Measurements from ENCODE around the gene SPG7.
"Not testable (repeated sequence)": the region's sequence is repeated elsewhere in the genome, so short reads cannot be mapped to it uniquely, and the experiment has no call there.

The SPG7 gene

DNA sequence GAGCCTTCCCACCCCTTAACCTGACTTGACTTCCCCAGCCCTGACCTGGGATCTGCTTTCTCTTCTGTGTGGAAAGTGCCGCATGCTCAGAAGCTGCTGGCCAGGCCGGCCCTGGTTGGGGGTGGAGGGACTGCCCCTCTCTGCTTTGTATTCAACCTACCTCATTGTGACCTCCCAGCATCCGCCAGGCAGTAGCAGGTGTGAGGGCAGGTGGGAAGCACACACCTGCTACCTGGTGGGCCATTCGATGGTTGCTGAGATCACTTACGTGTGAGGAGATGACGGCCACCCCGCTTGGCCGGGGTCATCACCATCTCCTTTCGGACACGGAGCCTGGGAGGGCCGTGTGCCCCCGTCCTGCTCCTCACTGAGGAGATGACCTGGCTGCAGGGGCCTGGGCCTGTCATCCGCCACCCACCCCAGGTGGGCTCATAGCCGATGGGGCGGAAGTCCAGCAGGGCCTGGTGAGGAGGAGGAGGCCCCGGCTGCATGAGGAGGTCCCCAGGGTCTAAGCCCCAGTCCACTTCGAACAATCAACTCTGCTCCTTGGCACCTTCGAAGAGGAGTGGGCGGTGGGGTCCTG is 74.5 kb downstream of the SPG7 start:
- DNase-seq, result no peak

DNA sequence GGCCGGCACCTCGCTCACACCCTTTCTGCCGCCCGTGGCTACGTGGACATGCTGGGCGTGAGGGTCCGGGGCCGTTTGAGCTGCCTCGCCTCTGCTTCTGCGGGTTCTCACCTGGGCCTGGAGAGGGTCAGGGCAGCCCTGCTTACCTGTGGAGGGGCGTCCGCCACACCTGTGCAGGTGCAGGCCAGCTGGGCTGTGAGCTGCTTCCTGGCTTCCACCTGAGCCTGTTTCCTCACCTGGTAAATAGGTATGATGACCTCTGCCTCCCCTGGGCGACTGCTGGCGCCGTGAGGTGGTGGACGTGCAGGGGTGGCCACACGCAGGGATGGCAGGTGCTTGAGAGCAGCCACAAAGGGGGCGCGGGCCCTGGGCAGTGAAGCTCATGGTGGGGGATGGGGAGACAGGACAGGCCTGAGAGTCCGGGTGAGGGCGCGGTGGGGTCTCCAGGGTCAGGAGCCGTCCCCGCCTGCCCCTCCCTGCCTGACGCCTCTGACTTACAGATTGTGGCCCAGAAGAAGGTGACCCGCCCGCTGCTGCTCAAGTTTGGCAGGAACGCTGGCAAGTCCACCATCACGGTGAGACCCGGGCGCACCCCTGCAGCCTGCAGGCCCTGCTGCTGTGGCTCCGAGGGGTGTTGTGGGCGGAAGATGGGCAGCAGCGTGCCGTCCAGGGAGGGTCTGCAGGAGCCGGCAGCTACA is 75.1 kb downstream of the SPG7 start:
- no peak for DNase-seq

DNA sequence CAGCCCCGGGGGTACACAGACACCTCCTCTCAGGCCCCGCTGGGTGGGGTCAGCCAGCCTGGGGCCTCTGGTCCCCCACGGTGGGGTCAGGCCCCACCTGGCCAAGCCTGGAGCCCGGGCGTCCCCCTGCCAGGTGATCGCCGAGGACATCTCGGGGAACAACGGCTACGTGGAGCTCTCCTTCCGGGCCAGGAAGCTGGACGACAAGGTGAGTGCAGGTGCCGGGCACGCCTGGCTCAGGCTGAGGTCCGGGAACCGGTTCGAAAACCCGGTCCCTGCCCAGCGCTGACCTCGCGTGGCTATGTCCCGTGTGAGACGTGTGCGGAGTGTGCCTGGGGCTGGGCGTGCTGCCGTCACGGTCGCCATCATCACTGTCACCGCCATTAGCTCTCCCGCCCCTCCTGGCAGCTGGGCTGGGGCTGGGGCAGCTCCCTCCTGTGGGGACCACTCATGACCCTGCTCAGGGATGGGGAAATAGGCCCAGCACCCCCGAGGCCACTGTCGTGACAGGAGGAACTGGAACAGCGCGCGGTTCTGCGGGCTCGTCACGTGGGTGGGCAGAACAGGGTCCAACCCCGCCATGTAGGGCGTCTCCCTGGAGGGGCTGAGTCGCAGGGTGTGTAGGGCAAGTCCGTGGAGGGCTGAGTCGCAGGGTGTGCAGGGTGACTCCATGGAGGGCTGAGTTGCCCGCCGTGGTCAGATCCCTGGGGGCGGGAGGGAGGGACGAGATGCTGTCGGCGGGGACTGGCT is 75.9 kb downstream of the SPG7 start:
- no peak for DNase-seq

DNA sequence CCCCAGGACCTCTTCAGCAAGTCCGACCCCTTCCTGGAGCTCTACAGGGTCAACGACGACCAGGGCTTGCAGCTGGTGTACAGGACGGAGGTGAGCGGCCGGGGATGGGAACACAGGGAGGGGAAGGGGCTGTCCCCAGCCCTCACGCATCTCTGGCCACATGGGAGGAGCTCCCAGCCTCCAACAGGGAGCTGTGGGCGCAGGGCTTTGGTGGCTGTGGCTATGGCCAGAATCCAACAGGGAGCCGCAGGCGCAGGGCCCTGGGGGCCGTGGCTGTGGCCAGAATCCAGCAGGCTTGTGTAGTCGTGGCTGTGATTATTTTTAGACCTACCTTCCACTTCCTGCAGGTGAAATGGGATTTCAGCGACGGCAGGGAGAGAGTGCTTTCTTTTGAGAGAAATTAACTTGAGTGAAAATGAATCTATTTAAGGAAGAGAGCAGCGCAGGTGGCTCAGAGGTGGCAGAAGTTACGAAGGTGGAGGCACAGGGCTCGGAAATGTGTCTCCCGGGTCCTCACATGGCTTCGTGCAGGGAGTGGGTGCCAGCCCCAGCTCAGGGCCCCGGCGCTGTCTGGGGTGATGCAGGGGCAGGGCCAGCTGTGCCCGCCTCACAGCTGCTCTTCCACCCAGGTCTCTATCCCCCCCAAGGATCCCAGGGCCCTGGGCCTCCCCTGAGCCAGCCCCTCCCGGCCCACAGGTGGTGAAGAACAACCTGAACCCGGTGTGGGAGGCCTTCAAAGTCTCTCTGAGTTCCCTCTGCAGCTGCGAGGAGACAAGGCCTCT is 76.8 kb downstream of the SPG7 start:
- DNase-seq, result no peak

DNA sequence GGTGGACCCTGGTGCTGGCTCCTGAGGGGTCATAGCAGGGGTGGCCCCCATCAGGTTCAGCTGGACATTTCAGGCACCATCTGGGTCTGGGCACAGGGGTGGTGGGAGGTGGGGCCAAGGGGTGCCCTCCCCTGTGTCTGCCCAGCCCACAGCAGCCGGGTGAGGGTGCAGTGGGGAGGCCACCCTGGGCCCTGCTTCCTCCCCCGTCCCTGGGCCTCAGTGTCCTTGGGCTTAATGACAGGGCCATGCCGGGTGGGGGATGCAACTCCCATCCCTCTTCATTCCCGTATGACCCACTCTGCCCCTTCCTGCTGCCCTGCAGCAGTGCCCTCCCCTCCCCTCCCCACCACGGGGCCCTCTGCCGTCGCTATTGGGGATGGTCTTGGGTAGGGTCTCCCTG is 78.0 kb downstream of the SPG7 start:
- DNase-seq, result no peak

DNA sequence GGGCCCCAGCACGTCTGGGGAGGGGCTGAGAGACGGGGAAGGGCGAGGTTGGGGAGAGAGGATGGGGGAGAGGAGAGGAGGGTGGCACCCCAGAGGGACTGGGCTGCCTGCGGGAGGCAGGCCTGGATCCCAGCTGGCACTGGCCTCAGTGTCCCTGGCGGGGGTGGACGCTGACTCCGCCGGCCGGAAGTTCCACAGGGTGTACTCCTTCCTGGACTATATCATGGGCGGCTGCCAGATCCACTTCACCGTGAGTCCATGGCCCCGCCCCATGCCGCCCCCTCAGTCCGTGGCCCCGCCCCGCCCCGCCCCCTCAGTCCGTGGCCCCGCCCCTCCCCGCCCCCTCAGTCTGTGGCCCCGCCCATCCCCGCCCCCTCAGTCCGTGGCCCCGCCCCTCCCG is 78.7 kb downstream of the SPG7 start:
- DNase-seq, result no peak

DNA sequence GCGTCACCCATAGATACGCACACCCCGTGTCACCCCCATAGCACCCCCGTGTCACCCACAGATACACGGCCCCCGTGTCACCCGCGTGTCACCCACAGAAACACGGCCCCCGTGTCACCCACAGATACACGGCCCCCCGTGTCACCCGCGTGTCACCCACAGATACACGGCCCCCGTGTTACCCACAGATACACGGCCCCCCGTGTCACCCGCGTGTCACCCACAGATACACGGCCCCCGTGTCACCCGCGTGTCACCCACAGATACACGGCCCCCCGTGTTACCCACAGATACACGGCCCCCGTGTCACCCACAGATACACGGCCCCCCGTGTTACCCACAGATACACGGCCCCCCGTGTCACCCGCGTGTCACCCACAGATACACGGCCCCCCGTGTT is 79.5 kb downstream of the SPG7 start:
- not testable (repeated sequence) for DNase-seq

DNA sequence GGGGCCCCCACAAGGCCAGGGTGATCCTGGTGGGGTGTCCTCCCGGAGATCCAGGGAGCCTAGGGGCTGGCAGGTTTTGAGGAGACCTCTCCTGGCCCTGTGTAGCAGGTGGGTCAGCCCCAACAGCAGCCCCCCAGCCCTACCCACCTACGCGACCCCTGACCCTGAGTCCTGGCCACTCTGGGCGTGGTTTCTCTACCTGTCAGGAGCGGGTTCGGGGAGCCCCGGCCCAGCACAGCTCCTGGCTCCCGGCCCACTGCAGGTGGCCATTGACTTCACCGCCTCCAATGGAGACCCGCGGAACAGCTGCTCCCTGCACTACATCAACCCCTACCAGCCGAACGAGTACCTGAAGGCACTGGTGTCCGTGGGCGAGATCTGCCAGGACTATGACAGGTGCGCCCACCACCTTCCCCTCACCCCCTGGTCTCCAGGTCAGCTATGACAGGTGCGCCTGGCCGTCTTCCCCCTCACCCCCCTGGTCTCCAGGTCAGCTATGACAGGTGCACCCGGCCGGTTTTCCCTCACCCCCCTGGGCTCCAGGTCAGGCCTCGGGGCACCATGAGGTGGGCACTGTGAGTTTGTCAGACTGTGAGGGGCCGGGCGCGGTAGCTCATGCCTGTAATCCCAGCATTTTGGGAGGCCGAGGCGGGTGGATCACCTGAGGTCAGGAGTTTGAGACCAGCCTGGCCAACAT is 80.4 kb downstream of the SPG7 start:
- no peak for DNase-seq

DNA sequence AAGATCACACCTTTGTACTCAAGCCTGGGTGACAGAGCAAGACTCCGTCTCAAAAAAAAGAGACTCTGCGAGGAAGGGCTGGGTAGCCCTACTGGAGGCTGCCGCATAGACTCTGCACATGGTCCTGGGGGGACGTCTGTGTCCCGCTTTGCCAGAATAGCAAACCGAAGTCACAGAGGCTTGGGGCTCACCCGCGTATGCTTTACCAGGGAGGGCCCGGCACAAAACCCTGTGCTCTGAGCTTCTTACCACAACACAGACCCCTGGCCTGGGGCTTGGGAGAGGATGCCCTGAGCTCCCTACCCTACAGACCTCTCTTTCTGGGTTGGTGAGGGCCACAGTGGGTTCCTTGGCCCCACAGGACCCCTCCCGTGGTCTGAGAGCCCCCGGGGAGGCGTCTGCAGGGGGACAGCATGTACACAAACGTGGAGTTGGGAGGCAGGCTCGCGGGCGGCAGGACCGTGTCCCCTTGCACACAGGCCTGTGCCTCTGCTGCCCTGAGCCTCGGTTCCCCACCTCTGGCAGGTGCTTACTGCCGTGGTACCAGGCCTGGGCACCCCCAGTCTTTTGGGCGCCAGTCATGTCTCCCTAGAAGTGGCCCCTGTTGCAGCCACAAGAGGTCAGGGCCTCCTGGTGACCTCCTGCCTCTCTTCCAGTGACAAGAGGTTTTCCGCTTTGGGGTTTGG is 81.2 kb downstream of the SPG7 start:
- no peak for DNase-seq

DNA sequence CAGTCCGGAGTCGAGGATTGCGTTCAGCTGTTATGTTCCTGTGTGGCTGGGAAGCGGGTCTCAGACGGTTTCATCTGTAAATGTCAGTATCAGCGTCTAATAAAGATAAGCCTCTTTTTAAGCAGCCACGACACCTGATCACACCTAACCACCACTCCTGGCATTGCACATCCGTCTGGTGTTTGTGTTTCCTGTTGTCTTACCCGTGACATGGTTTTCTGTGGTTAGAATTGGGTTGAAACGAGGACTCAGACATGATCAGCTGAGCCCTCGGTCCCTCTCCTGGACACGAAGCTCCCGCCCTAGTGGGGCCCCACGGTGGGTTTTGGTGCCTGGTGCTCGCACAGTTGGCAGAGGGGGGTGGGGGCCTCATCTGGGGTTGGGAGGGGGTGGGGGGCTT is 85.6 kb downstream of the SPG7 start:
- DNase-seq, result no peak

DNA sequence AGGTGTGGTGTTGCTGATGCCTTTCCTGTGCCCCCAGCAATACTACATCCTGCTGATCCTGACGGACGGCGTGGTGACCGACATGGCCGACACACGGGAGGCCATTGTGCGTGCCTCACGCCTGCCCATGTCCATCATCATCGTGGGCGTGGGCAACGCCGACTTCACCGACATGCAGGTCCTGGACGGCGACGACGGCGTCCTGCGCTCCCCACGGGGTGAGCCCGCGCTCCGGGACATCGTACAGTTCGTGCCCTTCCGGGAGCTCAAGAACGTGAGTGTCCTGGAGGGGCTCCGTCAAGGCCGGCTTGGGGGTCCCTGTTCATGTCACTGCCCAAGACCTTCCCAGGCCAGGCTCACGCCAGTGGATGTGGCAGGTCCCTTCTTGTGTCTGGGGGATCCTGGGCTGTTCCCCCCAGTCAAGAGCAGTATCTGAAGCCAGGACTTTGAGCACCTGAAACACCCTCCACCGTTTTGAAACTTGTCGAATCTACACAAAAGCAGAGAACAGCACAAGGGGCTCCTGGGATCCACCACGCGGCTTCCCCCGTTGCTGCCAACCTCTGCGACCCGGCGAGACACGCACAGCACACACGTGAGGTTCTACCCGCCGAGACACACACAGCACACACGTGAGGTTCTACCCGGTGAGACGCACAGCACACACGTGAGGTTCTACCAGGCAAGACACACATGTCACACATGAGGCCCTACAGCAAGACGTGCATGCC is 87.3 kb downstream of the SPG7 start:
- no peak for DNase-seq

DNA sequence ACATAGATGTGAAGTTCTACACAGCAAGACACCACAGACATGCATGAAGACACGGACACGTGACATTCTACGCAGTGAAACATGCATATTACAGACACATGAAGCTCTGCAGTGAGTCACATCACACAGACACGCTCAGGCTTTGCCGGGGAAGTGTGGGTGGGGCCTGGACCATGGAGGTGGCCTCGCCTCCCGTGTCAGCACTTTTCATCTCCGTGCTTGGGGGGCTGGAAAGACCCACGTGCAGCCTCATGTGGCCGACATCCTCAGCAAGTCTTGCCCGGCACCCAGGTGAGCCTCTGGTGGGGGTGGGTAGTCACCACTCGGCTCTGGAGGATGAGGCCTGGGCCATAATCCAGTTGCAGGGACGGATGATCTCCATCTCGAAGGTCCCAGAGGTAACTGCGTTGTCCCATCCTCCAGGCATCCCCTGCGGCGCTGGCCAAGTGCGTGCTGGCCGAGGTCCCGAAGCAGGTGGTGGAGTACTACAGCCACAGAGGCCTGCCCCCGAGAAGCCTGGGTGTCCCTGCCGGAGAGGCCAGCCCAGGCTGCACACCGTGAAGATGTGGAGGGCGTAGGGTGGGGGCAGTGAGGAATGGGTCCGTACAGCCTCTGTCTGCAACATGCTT is 88.0 kb downstream of the SPG7 start:
- no peak for DNase-seq

DNA sequence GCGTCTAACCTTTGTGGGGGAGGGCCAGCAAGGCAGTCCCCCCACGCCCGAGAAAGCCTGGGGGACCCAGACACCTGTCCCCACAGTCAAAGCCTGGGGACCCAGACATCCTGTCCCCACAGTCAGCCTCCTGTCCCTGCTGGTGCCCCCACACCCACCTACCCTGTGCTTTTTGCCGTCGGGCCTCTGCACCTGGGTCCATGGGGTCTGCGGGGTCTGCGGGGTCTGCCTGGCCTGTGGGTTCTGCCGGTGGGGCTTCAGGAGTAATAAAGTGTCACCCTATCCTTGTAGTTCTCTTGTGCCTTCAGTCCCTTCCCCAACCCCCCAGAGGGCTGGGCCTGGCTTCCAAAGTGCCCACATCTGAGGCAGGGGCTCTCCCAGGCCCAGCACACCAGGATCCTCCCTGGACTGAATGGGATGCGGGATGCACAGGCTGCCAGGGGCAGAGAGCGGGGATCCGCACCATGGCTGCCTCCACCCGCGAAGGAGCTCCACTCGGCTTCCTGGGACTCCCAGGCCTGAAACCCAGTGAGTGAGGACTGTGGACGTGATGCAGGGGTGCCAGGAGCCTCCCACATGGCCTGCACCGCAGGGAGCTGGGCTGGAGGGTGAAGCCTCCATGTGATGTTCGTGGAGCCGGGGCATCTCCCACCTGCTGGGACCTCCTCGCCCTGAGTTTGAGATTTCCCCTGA is 88.9 kb downstream of the SPG7 start:
- DNase-seq, result no peak

DNA sequence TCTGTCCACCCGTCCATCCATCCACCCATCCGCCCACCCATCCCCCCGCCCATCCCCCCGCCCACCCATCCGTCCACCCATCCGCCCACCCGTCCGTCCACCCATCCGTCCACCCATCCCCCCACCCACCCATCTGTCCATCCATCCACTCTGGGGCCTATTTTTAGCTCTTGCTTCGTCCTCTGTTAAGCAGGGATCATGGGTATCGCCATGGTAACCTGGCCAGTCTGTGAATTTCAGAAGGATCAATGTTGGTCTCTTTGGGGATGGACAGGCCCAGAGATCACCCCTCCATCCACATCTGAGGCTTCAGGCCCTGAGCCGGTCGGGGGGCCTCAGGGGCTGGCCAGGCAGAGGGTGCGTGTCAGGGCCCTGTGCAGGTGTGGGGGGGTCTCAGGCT is 90.0 kb downstream of the SPG7 start:
- no peak for DNase-seq

DNA sequence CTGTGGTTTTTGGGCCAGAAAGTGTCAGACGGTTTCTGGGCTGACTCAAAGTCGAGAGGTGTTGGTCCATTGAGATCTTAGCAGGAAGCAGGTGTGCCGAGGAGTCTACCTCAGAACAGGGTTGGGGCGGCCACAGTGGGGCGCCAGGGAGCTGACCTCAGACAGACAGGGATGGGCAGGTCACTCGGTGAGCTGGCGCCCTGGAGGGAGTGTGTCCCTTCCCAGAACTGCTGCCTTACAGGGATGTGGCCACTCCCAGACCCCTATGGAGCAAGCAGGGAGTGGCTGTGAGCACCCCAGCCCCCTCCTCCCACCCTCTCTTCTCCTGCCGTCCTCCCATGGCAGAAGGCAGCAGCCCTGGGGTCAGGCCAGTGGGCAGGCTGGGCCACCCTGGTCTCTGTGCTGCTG is 91.3 kb downstream of the SPG7 start:
- DNase-seq, result no peak

DNA sequence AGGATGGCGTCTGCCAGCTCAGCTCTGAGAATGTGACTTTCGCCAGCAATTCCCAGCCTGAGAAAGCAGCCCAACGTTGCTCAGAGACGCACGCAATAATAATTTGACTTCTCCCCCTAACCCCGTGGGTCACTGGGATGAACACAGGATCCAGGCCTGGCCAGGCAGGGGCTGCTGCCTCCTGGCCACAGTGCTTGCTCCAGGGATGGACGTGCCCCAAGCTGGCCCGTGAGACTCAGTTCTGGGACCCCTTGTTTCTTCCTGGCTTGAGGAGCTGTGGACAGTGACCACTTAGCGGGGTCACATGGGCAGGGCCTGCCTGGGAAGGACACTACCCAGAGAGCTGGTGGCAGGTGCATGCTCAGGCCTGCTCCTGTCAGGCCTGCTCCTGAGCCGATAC is 91.7 kb downstream of the SPG7 start:
- no peak for DNase-seq

DNA sequence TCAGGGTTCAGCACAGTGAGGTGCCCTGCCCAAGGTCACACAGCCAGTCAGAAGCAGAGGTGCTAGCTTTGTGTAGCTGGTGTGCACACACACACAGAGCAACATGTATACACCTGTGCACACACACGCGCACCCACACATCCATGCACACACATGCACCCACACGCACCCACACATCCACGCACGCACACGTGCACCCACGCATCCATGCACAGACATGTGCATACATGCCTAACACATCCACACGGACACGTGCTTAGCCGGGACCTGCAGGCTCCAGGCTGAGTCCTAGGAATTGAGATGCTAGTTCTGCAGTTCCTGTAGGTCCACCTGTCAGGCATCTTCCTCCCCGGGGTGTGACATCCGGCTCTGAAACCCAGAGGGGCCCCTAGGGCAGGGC is 92.2 kb downstream of the SPG7 start:
- DNase-seq, result no peak

DNA sequence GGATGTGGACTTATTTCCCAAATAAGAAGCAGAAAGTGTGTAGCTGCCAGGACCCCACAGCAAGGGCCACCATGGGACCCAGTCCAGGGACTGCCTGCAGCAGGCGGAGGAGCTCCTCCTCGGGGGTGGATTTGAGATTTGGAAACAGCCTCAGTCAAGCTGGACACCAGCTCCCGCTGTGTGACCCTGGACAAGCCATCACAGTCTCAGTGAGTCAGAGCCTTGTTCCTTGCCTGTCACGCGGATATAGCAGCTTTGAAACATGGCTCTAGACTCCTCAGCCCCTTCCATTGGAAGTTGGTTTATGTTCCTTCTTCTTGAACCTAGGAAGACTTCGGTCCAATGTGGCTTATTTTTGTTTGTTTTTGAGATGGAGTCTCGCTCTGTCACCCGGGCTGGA is 92.8 kb downstream of the SPG7 start:
- no peak for DNase-seq

DNA sequence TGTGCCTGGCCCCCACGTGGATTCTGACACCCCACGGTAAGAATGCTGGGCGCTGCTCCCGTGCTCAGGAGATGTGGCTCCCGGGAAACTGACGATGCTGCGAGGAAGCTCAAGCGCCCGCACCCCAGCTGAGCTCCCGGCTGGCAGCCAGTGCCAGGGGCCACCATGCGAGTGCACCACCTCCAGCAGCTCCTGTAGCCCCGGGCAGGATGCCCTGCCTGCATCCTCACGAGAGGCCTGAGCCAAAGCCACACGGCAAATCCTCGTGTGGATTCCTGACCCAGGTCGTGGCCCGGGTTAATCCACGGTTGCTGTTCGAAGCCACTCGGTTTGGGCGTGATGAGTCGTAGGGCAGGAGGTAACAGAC is 93.7 kb downstream of the SPG7 start:
- no peak for DNase-seq

DNA sequence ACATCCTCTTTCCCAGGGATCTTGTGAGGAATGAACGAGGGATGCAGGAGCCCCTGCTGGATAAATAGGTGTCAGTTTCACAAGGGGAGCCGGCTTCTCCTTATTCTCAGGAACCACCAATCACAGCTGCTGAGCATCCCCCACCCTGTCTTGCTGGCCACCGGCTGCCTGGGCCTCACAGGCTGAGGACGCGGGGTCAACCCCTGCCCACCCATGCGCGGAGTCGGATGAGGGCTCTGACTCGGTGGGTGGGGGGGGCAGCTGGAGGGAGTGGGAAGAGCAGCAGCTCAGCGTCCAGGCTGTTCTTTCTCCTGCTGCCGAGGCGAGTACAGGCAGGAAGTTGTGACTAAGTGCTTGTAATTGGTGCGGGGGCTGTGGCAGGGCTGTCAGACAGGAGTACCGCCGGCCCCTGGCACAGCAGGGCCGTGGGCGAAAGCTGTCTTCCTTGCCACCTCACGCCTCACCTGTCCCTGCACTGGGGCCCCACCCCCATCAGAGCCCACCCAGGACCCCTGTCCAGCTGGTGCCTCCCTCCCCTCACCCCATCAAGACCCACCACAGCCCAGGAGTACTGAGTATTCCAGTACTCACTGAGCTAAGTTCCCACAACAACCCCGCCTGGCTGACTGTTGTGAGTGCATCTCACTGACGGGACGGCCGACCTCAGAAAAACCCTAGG is 94.2 kb downstream of the SPG7 start:
- DNase-seq, result peak; percentile 42

All from GDM1 (cell line).